Measurements from ENCODE around the gene CNOT6.
"Not testable (repeated sequence)": the region's sequence is repeated elsewhere in the genome, so short reads cannot be mapped to it uniquely, and the experiment has no call there.

The CNOT6 gene

GRCh38 chr5:180474569-180474968 is 19.6 kb upstream of the CNOT6 start:
- TF ChIP-seq, protein P1, sequence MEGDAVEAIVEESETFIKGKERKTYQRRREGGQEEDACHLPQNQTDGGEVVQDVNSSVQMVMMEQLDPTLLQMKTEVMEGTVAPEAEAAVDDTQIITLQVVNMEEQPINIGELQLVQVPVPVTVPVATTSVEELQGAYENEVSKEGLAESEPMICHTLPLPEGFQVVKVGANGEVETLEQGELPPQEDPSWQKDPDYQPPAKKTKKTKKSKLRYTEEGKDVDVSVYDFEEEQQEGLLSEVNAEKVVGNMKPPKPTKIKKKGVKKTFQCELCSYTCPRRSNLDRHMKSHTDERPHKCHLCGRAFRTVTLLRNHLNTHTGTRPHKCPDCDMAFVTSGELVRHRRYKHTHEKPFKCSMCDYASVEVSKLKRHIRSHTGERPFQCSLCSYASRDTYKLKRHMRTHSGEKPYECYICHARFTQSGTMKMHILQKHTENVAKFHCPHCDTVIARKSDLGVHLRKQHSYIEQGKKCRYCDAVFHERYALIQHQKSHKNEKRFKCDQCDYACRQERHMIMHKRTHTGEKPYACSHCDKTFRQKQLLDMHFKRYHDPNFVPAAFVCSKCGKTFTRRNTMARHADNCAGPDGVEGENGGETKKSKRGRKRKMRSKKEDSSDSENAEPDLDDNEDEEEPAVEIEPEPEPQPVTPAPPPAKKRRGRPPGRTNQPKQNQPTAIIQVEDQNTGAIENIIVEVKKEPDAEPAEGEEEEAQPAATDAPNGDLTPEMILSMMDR (IDR thresholded peaks at IDR 0.05): no peak
- H3K27ac ChIP-seq: no peak overlapping the region
- H3K4me1 ChIP-seq (ENCODE audit: control insufficient read depth in 1 of 2, insufficient read depth in 1 of 2, low read depth in 1 of 2, low read length in 1 of 2): peaks cover 8 to 23% of the 10 kb centered on the region in 2 experiments
- peaks cover 8% of the 10 kb centered on the region for H3K27me3 ChIP-seq
- H3K9me3 ChIP-seq: no peaks in the 10 kb centered on the region
- no peak overlapping the region for H3K4me3 ChIP-seq (ENCODE audit: low read depth in 1 of 2, low read length in 1 of 2)
- H3K36me3 ChIP-seq: no peaks in the 10 kb centered on the region

- H3K36me3 ChIP-seq; H3K27me3 ChIP-seq; H3K27ac ChIP-seq; H3K9me3 ChIP-seq; H3K4me3 ChIP-seq (ENCODE audit: low read depth in 1 of 2, low read length in 1 of 2): not testable (repeated sequence)
- peaks cover 8 to 21% of the 10 kb centered on the region in 2 experiments for H3K4me1 ChIP-seq (ENCODE audit: control insufficient read depth in 1 of 2, insufficient read depth in 1 of 2, low read depth in 1 of 2, low read length in 1 of 2)
Observed at GRCh38 chr5:180475969-180476524, 18.1 kb upstream of the CNOT6 start.

- H3K36me3 ChIP-seq: no peaks in the 10 kb centered on the region
- H3K4me1 ChIP-seq (ENCODE audit: control insufficient read depth in 1 of 2, insufficient read depth in 1 of 2, low read depth in 1 of 2, low read length in 1 of 2): no peaks in the 10 kb centered on the region
- TF ChIP-seq, protein P1 (IDR thresholded peaks at IDR 0.05): no peak
Observed at GRCh38 chr5:180484813-180485212, 9.4 kb upstream of the CNOT6 start.

DNA sequence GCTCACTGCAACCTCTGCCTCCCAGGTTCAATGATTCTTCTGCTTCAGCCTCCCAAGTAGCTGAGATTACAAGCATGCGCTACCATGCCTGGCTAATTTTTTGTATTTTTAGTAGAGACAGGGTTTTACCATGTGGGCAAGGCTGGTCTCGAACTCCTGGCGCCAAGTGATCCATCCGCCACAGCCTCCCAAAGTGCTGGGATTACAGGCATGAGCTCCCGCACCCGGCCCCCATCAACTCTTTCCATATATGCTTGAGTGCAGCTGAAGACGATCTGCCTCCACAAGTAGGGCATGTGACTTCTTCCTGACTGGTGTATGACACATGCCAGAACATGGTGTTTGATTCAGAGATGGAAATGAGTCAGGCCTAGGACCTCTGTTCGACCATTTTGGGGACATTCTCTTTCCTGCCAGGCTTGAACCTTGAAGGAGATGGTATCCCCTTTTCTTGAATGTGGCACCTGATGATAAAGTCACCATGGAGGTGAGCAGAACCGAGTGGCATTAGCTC is 7.5 kb upstream of the CNOT6 start:
- TF ChIP-seq, protein P1 (IDR thresholded peaks at IDR 0.05): no peak
- no peak overlapping the region for H3K4me3 ChIP-seq (ENCODE audit: low read depth in 1 of 2, low read length in 1 of 2)
- no peaks in the 10 kb centered on the region for H3K9me3 ChIP-seq
- H3K27ac ChIP-seq: no peak overlapping the region
- no peaks in the 10 kb centered on the region for H3K27me3 ChIP-seq
- H3K4me1 ChIP-seq (ENCODE audit: control insufficient read depth in 1 of 2, insufficient read depth in 1 of 2, low read depth in 1 of 2, low read length in 1 of 2): no peaks in the 10 kb centered on the region
- no peaks in the 10 kb centered on the region for H3K36me3 ChIP-seq

More at GRCh38 chr5:180484813-180485212, 9.4 kb upstream of the CNOT6 start:
- H3K27ac ChIP-seq: no peak overlapping the region
- no peak overlapping the region for H3K4me3 ChIP-seq (ENCODE audit: low read depth in 1 of 2, low read length in 1 of 2)
- no peaks in the 10 kb centered on the region for H3K27me3 ChIP-seq
- H3K9me3 ChIP-seq: no peaks in the 10 kb centered on the region

DNA sequence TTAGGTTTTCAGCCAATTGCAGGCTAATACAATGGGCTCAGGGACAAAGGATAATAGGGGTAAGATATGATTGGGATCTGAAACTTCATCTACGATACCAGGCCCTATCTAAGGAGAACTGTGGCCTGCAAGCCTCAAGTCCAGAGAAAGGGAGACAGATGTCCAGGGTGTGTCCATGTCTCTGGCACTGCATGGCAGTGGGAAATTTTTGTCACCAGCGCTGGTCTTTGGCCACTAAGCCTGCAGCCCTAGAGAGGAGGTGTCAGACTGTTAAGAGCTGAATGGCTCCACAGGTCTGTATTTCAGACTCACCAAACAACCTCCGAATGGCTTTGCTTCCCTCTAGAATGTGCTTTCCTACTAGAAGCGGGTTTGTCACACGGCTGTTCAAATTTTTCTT is 6.6 kb upstream of the CNOT6 start:
- no peak overlapping the region for H3K27ac ChIP-seq
- H3K4me1 ChIP-seq (ENCODE audit: control insufficient read depth in 1 of 2, insufficient read depth in 1 of 2, low read depth in 1 of 2, low read length in 1 of 2): no peaks in the 10 kb centered on the region
- no peak overlapping the region for H3K4me3 ChIP-seq (ENCODE audit: low read depth in 1 of 2, low read length in 1 of 2)
- no peaks in the 10 kb centered on the region for H3K9me3 ChIP-seq
- H3K36me3 ChIP-seq: no peaks in the 10 kb centered on the region
- TF ChIP-seq, protein P1 (IDR thresholded peaks at IDR 0.05): no peak
- no peaks in the 10 kb centered on the region for H3K27me3 ChIP-seq

GRCh38 chr5:180491496-180491895 is 2.7 kb upstream of the CNOT6 start:
- H3K27ac ChIP-seq: no peak overlapping the region
- H3K4me3 ChIP-seq (ENCODE audit: low read depth in 1 of 2, low read length in 1 of 2): no peak overlapping the region
- peaks cover 18 to 20% of the 10 kb centered on the region in 2 experiments for H3K4me1 ChIP-seq (ENCODE audit: control insufficient read depth in 1 of 2, insufficient read depth in 1 of 2, low read depth in 1 of 2, low read length in 1 of 2)
- H3K36me3 ChIP-seq: no peaks in the 10 kb centered on the region
- H3K27me3 ChIP-seq: no peaks in the 10 kb centered on the region
- H3K9me3 ChIP-seq: no peaks in the 10 kb centered on the region
- TF ChIP-seq, protein P1 (IDR thresholded peaks at IDR 0.05): no peak

Data from neutrophil (primary cell).